ENCODE results near the gene ELAPOR2.

DNA sequence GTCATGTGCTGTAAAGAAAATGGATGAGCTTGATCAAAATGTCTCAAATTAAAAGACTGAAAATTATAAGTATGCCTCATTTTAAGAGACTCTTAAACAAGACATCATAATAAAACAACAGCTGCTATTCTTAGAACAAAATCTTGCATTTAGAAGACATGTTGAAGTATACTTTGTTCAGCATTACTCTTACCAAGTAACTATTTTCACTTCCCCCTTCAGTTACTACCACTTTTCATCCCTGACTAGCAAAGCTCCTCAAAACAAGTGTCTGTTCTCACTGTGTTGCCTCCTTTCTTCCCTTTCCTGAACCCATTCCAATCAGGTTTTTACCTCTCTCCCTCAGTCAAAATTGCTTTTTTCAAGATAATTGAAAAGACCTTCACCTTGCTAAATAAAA is 31.6 kb downstream of the ELAPOR2 start:
- TF ChIP-seq, protein P1, sequence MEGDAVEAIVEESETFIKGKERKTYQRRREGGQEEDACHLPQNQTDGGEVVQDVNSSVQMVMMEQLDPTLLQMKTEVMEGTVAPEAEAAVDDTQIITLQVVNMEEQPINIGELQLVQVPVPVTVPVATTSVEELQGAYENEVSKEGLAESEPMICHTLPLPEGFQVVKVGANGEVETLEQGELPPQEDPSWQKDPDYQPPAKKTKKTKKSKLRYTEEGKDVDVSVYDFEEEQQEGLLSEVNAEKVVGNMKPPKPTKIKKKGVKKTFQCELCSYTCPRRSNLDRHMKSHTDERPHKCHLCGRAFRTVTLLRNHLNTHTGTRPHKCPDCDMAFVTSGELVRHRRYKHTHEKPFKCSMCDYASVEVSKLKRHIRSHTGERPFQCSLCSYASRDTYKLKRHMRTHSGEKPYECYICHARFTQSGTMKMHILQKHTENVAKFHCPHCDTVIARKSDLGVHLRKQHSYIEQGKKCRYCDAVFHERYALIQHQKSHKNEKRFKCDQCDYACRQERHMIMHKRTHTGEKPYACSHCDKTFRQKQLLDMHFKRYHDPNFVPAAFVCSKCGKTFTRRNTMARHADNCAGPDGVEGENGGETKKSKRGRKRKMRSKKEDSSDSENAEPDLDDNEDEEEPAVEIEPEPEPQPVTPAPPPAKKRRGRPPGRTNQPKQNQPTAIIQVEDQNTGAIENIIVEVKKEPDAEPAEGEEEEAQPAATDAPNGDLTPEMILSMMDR (conservative IDR thresholded peaks at IDR 0.05; ENCODE audit: low read length) = no peak
- no peak for TF ChIP-seq EZH2phosphoT487 (IDR thresholded peaks at IDR 0.05; ENCODE audit: borderline replicate concordance)

All from Loucy (cell line).